ENCODE data around the gene ABCD3.

Gene ABCD3

GRCh38 chr1:94463056-94463764 lies 45.0 kb downstream of the ABCD3 start:
- DNase-seq: no peak
- Histone ChIP-seq H3K4me2 (ENCODE audit: low read depth, low read length) (no peak overlapping the region), H3K27ac (ENCODE audit: low read length) (no peak overlapping the region)

DNA sequence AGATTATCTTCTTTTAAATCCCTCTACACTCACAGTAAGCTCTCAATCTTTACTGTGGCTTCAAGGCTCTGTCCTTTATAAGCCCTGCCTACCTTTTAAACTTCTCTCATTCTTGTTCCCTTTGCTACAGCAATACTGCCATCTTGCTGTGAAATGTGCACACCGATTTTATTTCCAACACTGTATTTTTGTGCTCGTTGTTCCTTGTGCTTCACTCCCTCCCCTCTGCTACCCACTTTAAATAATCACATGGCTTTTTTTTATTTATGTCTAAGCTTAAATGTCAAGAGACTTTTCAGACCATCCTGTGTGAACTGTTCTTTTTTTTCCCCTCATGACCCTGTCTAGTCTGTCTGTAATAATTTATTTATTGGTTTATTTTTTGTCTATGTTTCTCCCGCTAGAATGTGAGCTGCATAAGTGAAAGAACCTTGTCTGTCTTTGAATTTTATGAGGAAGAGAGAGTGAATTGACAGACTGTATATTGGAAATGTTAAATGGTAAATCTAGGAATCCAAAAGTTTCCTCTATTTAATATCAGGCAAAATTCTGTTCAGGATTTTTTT lies 45.7 kb downstream of the ABCD3 start:
- Histone ChIP-seq H4K20me1 (ENCODE audit: insufficient read depth, low read length) (no peaks in the 10 kb centered on the region), H3K4me3 (ENCODE audit: low read length) (no peak overlapping the region), H2AFZ (ENCODE audit: low read length) (no peak overlapping the region), H3K27ac (ENCODE audit: low read length) (no peak overlapping the region), H3K27me3 (replicated peaks; ENCODE audit: insufficient read depth, low read length) (no peaks in the 10 kb centered on the region), H3K9me2 (replicated peaks; ENCODE audit: insufficient read depth, low read length) (no peaks in the 10 kb centered on the region), H3K36me3 (replicated peaks; ENCODE audit: insufficient read depth, low read length) (no peaks in the 10 kb centered on the region), H3K9ac (ENCODE audit: low read length) (no peak overlapping the region), H3K9me3 (replicated peaks; ENCODE audit: insufficient read depth, low read length) (no peaks in the 10 kb centered on the region), H3K4me2 (ENCODE audit: low read depth, low read length) (no peak overlapping the region), H3K4me1 (ENCODE audit: low read length) (no peaks in the 10 kb centered on the region), H3K79me2 (ENCODE audit: low read length) (no peaks in the 10 kb centered on the region), H3F3A (ENCODE audit: insufficient read depth, low read length) (no peaks in the 10 kb centered on the region)
- DNase-seq: peak; percentile 11
- no peak for TF ChIP-seq EZH2phosphoT487 (IDR thresholded peaks at IDR 0.05; ENCODE audit: low read length)
- TF ChIP-seq, protein P1, sequence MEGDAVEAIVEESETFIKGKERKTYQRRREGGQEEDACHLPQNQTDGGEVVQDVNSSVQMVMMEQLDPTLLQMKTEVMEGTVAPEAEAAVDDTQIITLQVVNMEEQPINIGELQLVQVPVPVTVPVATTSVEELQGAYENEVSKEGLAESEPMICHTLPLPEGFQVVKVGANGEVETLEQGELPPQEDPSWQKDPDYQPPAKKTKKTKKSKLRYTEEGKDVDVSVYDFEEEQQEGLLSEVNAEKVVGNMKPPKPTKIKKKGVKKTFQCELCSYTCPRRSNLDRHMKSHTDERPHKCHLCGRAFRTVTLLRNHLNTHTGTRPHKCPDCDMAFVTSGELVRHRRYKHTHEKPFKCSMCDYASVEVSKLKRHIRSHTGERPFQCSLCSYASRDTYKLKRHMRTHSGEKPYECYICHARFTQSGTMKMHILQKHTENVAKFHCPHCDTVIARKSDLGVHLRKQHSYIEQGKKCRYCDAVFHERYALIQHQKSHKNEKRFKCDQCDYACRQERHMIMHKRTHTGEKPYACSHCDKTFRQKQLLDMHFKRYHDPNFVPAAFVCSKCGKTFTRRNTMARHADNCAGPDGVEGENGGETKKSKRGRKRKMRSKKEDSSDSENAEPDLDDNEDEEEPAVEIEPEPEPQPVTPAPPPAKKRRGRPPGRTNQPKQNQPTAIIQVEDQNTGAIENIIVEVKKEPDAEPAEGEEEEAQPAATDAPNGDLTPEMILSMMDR (IDR thresholded peaks at IDR 0.05; ENCODE audit: low read length): peak; percentile 37

More at GRCh38 chr1:94463056-94463764, 45.0 kb downstream of the ABCD3 start:
- H4K20me1 ChIP-seq (ENCODE audit: insufficient read depth, low read length): no peaks in the 10 kb centered on the region
- no peaks in the 10 kb centered on the region for H3K79me2 ChIP-seq (ENCODE audit: low read length)
- H3F3A ChIP-seq (ENCODE audit: insufficient read depth, low read length): no peaks in the 10 kb centered on the region
- TF ChIP-seq, protein P1 (IDR thresholded peaks at IDR 0.05; ENCODE audit: low read length): no peak
- TF ChIP-seq EZH2phosphoT487 (IDR thresholded peaks at IDR 0.05; ENCODE audit: low read length): no peak
- TF ChIP-seq EZH2 (optimal IDR thresholded peaks at IDR 0.05; ENCODE audit: low read depth, low read length): no peak
- no peak overlapping the region for H3K4me3 ChIP-seq (ENCODE audit: low read length)
- no peaks in the 10 kb centered on the region for H3K4me1 ChIP-seq (ENCODE audit: low read length)
- H3K9me2 ChIP-seq (replicated peaks; ENCODE audit: insufficient read depth, low read length): no peaks in the 10 kb centered on the region
- H3K27me3 ChIP-seq (replicated peaks; ENCODE audit: insufficient read depth, low read length): no peaks in the 10 kb centered on the region
- H3K9me3 ChIP-seq (replicated peaks; ENCODE audit: insufficient read depth, low read length): no peaks in the 10 kb centered on the region
- no peaks in the 10 kb centered on the region for H3K36me3 ChIP-seq (replicated peaks; ENCODE audit: insufficient read depth, low read length)
- H3K9ac ChIP-seq (ENCODE audit: low read length): no peak overlapping the region
- no peak overlapping the region for H2AFZ ChIP-seq (ENCODE audit: low read length)

DNA sequence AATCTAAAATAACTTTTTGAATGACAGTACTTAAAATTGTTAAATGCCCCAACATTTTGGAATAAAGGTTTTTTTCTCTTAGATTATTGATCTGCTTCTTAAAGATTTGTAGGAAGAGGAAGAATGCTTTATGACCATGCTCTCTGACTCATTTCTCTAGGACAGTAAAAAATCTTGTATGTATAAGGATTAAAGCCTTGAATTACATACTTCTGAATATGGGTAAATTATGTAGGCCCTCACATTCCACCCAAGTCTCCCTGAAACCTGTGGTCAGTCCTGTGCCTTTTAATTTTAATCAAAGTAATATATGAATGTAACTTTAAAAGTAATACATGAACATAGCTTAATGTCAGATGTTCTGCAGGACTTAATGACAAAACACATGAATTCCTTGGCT lies 50.5 kb downstream of the ABCD3 start:
- H3K9me2 ChIP-seq (replicated peaks; ENCODE audit: insufficient read depth, low read length): no peaks in the 10 kb centered on the region
- H3K9ac ChIP-seq (ENCODE audit: low read length): no peak overlapping the region
- H3K4me1 ChIP-seq (ENCODE audit: low read length): no peaks in the 10 kb centered on the region
- H3K4me2 ChIP-seq (ENCODE audit: low read depth, low read length): no peak overlapping the region
- no peak for DNase-seq
- no peak overlapping the region for H3K4me3 ChIP-seq (ENCODE audit: low read length)
- TF ChIP-seq EZH2 (optimal IDR thresholded peaks at IDR 0.05; ENCODE audit: low read depth, low read length) (no peak), EZH2phosphoT487 (IDR thresholded peaks at IDR 0.05; ENCODE audit: low read length) (no peak)
- TF ChIP-seq, protein P1 (IDR thresholded peaks at IDR 0.05; ENCODE audit: low read length): no peak
- H3K79me2 ChIP-seq (ENCODE audit: low read length): no peaks in the 10 kb centered on the region
- H2AFZ ChIP-seq (ENCODE audit: low read length): no peak overlapping the region
- no peaks in the 10 kb centered on the region for H3F3A ChIP-seq (ENCODE audit: insufficient read depth, low read length)
- no peaks in the 10 kb centered on the region for H3K36me3 ChIP-seq (replicated peaks; ENCODE audit: insufficient read depth, low read length)
- no peaks in the 10 kb centered on the region for H4K20me1 ChIP-seq (ENCODE audit: insufficient read depth, low read length)
- H3K9me3 ChIP-seq (replicated peaks; ENCODE audit: insufficient read depth, low read length): no peaks in the 10 kb centered on the region
- H3K27ac ChIP-seq (ENCODE audit: low read length): no peak overlapping the region
- no peaks in the 10 kb centered on the region for H3K27me3 ChIP-seq (replicated peaks; ENCODE audit: insufficient read depth, low read length)

Measured in MM.1S (cell line).